Stimulated activated CD4-positive, alpha-beta T cell treated with anti-CD3 and anti-CD28 coated beads, Interleukin-12 subunit alpha, Interleukin-12 subunit beta, amount 100 ng/mL, for 4 hours (primary cell): ENCODE results near the gene RPH3AL.
"Not testable (repeated sequence)": the region's sequence is repeated elsewhere in the genome, so short reads cannot be mapped to it uniquely, and the experiment has no call there.

Experiments used
- DNase-seq: peaks from one replicate; pipeline ENCODE4 v3.0.0-alpha.2; 2020

The RPH3AL gene

DNA sequence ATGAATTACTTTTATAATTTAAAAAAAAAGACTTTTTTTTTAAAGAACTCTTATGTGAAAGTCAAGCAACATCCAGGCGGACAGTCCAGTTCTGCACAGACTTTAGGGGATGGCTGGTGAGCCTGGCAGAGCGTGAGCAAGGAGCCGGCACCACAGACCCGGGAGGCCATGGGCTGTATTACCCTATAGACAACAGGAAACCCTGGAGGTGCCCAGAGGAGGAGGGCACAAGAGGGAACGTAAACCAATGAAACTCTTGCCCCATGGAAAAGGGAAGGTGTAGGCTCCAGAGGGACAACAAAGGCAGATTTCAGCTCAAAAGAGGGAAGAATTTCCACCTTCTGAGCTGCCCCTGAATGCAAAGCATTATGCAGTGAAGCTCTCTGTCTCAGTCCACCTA is 25.5 kb upstream of the RPH3AL start:
- no peak for DNase-seq

- DNase-seq = no peak
These were observed 24.6 kb upstream of the RPH3AL start for GRCh38 chr17:376936-377863.

- DNase-seq = no peak
These were observed 21.1 kb upstream of the RPH3AL start for GRCh38 chr17:373613-374230.

DNA sequence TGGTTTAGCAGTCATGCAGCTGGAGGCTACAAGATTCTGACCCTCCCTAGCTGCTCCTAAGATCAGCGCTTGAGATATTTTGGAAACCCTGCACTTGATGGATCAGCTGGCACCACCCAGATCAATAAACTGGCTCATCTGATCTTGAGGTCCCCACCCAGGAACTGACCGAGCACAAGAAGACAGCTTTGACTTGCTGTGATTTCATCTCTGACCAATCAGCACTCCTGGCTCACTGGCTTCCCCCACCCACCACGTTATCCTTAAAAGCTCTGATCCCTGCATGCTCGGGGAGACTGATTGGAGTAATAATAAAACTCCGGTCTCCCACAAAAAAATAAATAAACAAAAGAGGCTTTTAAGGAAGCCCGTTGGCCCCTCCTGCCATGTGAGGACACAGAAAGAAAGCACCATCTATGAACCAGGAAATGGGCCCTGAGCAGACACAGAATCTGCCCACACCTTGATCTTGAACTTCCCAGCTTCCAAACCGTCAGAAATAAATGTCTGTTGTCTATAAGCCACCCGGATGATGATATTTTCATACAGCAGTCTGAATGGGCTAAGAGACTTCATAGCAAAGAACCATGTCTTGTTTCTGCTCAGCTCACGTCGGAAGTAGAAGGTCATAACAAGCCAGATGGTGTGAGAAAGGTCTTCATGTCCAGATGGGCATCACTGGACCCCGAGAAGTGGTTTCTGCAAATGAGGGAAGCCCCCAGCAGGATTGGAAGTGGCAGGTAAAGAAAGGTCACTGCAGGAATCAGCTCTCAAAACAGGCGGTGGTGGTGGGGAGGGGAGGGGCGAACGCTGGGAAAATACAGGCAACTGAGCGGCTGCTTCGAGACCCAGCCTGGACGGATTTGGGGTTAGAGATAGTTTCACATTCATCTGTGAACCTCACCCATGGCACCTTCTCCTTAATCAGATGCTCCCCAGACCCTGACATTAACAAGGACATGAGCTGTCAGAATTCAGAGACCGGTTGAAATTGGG is 19.8 kb upstream of the RPH3AL start:
- DNase-seq = no peak

DNA sequence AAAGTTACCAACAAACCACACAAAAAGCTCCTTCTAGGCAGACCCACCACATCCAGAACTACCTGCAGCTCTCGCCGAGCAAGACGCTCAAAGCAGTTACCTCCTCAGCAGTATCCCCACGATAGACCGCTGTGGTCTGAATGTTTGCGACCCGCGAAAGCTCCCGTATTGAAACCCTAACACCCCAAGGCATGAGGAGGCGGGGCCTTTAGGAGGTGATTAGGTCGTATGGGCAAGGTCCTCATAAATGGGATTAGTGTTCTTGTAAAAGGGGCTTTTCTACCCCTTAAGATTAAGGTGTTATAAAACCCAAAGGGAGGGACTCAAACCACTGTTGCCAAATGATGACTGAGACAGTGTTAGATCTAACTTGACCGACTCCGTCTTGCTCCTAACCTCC is 19.0 kb upstream of the RPH3AL start:
- no peak for DNase-seq

- DNase-seq = not testable (repeated sequence)
These were observed 15.0 kb upstream of the RPH3AL start for GRCh38 chr17:367656-368055.

- DNase-seq = not testable (repeated sequence)
These were observed 14.3 kb upstream of the RPH3AL start for GRCh38 chr17:366657-367615.

DNA sequence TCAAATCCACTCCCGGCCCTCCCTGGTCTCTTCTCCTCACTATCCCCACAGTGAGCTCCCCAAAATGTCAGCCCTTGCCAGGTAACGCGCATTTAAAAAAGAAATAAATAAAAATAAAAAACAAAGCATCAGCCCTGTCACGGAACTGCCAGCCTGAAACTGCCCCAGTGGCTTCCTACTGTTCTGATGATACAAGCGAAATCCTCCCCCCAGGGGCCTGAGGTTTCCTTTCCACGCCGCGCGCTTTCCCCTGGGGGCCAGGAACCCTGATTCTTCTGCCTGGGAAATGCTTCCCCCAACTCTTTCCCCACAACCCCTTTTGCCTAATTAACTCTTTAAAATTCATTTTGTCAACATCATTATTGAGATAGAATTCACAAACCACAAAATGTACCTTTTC is 12.2 kb upstream of the RPH3AL start:
- DNase-seq = no peak

DNA sequence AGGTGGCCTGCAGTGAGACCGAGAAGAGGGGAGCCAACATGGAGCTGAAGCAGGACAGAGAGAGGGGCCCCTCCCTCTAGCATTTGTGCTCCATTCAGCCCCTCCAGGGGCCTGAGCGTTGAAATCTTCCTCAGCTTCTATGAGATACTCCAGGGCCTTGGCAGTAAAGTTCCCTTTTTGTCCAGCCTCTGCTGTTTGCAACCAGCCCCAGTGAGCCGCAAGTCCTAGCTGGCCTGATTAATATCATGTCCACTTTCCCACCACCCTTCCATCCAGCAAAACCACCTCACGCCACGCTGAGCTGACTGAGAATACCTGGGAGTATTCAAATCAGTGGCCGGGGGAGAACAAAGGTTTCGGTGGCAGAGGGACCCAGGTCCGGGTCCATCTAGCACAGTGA is 11.7 kb upstream of the RPH3AL start:
- no peak for DNase-seq

DNA sequence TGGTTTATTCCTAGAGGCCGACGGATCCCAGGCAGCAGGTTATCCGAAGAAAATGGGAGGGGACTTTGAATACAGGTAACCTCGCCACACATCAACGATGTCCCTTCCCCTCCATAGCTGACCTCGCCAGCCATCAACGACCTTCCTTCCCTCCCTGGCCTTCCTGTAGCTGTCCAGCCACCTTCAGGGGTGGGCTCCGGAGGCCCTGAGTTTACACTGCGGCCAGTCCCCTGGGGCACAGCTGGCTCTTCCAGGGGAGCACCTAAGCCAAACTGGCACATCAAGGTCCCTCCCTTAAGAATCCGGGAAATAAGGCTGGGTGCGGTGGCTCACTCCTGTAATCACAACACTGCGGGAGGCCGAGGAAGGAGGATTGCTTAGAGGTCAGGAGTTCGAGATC is 10.1 kb upstream of the RPH3AL start:
- DNase-seq = no peak

DNA sequence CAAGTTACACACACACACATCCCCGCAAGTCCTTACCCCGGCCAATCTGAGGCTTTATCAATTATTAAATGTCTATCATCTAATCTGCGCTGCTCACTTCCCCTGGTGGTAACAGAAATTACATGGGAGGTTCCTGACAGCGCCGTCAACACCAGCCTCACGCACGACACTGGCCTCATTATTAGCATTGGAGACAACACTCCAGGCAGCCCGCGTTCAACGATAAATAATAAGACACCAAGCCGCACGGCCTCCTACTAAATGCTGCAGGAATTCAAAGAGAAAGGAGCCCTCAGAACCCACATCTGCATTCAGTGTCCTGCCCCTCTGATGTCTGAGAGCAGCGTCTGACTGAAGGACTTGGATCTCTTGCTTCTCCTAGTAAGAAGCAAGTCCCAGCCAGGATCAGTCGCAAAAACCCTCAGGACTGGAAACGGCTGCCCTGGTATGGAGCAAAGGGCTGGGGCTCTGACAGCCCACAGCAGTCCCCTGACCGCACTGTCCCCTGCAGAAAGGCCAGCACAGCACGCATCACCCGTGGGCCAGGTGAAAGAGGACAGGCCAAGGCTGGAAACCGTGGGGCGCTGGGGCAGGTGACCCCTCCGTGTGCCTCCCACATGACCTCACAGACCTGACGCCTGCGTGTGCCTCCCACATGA is 7.6 kb upstream of the RPH3AL start:
- DNase-seq = no peak

DNA sequence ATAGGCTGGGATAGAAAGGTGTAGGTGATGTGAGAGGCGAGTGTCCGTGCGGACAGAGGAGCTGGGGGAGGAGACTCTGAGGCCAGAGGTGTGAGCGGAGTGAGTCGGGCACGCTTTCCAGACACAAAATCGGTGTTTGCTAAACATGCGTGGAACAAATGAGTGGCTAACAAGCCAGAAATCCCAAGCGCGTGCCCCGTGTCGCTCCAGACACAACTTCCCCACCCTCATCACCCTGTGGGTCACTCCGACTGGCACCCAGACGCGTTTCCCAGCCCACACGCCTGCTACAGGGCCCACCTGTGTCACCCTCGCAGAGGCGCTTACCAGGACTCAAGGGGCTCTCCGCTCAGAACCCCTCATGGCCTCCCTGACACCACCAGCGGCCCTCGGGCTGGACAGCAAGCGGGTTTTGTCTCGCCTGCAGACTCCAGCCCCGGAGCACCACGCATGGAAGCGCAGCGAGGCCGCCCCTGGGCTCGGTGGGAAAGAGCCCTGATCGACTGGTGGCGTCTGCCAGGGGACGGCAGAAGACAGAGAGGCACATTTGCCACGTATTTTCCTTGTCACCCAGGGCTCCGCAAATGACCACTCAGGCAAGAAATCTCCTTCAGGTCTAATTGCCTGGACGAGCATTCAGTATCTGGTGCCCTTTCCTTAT is 6.0 kb upstream of the RPH3AL start:
- no peak for DNase-seq

DNA sequence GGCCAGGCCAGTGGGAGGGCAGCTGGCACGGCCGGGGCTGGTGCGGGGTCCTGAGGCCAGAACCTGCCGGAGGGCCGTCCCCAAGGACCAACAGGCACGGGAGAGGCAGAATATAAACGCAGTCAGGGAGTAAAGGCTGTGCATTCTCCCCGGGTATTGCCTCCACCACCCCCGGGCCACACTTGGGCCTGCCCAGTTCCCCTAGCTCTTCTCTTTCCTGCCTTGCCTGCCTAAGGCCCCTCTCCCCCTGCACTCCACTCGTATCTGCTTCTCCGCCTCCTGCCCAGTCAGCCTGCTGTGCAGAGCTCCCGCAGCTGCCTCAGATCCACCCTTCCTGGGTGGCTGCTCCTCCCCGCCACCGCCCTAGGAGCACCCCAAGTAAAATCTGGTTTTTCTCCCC is 5.0 kb upstream of the RPH3AL start:
- no peak for DNase-seq

DNA sequence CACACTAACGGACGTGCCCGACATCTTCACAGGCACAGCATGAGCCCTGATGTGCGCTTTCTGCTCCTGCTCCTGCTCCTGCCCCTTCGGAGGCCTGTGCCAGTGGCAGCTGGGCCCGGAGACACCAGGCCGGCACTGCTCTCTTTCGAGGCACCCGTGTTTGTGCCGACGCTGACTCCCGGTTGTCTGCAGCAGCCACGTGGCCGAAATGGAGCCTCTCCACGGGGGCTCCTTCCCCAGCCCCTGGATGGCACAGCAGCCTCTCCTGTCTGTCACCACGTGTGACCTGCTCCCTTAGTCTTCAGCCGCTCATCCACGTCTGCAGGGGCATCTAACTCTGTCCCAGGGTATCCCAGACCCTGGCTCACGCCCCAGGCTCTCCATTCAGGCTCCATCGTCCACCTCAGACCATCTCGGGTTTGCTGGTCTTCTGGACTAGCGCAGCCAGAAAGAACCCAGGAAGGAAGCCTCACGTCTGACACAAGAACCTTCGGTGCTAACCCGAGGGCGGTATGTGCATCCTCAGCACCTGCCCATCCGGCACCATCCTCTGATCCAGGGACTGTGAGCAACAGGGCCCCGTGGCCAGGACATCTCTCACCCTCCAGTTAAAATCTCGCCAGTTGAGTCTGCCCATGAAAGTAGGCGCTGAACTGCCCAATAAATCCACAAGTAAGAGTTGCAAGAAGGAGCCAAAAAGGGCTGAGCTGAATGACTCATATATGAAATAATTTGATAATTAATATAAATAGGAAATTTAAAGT is 4.2 kb upstream of the RPH3AL start:
- no peak for DNase-seq

DNA sequence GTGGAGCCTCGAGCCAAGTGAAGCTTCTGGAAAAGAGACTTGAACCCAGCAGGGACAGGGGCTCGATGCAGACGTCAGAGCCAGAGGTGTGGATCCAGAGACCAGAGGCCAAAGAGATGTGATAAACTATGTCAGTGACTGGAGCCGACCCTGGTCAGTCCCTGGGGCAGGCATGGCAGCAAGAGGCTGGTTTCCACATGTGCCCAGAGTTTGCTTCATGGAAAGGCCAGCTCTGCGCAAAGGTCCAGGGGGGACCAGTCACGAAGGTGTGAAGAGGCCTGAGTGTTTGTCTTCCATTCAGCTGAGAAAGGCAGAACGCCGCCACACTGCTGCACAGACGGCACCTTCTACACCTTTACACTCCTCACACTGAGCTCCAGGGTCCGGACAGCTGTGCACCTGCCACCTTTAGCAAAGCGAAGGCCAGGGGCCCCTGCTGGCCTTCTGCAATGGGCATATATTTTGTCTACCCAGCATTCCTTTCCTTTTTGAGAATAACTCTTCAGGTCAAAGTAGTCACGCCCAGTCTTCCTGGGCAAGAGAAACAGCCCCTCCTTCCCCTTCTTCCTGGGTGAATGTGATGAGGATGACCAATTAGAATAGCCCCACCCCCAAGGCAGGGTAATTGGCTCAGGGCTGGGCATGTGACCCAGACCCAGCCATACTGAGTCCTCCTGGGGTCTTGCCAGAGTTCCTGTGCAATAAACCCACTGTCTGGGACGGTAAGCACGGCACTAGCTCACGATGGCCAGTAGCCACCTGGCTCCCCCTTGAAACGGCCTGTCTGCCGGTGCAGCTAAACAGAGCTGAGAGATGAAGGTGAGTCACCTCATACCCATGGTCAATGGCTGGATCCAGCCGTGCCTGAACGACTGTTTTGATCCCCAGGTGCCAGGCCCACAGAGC is 2.3 kb upstream of the RPH3AL start:
- no peak for DNase-seq

- DNase-seq = no peak
These were observed 1.2 kb upstream of the RPH3AL start for GRCh38 chr17:353838-354234.

GRCh38 chr17:353213-353837 is 718 bp upstream of the RPH3AL start:
- DNase-seq = no peak

DNA sequence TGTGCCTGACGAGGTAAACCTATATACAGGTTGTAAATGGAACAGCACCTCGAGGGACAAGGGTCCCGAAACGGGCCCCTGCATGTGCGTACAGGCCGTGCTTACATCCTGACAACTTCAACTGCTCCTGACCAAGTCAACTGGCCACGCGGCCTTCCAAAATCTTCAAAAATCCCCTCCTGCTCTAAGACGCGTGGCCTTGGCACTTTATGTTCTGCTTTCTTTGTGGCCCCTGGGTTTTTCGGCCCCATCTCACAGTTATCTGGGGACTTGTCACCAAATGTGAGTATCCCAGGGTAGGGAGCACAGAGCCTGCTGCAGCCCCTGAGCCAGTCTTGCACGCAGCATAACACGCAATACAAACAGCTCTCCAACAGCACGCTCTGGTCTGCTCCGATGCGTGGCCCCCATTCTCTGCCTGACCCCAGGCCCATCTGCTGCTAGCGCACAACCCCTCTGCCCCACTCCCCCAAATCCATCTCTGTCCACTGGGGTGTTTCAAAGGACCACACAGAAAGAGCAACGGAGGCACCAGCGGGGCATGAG is 659 bp downstream of the RPH3AL start:
- DNase-seq = no peak
